AG09319 (cell line): ENCODE results near the gene ZNF674.

Experiments used
- DNase-seq: peaks from one replicate; pipeline ENCODE4 v3.0.0-alpha.2; 2010; ENCODE audit warnings: low read depth; ENCODE audit errors: extremely low read depth
- CTCF ChIP-seq: IDR thresholded peaks from 2 replicates; pipeline ENCODE4 v1.5.1; 2011; ENCODE audit warnings: low read depth, mild to moderate bottlenecking, inconsistent platforms, low read length, moderate library complexity

Gene ZNF674

DNA sequence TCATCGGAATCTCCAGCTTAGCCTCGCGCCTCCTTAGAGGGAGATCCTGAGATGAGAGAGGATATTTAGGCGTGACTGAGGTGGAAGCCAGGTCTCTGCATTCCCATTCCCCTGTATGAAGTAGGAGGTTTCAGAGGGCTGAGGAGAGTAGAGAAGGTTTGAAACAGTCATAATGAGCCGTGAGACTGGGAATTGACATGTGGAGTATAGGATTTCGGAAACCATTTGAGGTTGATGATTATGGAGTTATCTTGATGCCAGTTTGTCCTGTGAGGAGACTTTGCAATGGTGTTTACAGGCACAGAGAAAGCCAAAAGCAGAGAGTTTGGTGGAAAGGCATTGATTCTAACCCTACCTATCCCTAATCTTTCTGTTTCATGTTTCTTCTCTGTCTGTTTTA is 30.4 kb upstream of the ZNF674 start:
- no peak for TF ChIP-seq CTCF
- DNase-seq: no peak

GRCh38 chrX:46574774-46575381 is 29.7 kb upstream of the ZNF674 start:
- TF ChIP-seq CTCF: no peak
- no peak for DNase-seq

DNA sequence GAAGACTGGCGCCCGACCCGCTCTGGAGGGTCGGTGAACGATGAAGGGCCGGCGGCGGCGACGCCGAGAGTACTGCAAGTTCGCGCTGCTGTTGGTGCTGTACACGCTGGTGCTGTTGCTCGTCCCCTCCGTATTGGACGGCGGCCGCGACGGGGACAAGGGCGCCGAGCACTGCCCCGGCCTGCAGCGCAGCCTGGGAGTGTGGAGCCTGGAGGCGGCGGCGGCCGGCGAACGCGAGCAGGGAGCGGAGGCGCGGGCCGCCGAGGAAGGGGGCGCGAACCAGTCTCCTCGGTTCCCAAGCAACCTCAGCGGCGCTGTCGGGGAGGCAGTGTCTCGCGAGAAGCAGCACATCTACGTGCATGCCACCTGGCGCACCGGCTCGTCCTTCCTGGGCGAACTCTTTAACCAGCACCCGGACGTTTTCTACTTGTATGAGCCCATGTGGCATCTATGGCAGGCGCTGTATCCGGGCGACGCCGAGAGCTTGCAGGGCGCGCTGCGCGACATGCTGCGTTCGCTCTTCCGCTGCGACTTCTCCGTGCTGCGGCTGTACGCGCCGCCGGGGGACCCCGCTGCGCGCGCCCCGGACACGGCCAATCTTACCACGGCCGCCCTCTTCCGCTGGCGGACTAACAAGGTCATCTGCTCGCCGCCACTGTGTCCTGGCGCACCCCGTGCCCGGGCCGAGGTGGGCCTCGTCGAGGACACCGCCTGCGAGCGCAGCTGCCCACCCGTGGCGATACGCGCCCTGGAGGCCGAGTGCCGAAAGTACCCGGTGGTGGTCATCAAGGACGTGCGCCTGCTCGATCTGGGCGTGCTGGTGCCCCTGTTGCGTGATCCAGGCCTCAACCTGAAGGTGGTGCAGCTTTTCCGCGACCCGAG is 28.9 kb upstream of the ZNF674 start:
- no peak; the same call in none of the 2 replicates for TF ChIP-seq CTCF
- no peak for DNase-seq

DNA sequence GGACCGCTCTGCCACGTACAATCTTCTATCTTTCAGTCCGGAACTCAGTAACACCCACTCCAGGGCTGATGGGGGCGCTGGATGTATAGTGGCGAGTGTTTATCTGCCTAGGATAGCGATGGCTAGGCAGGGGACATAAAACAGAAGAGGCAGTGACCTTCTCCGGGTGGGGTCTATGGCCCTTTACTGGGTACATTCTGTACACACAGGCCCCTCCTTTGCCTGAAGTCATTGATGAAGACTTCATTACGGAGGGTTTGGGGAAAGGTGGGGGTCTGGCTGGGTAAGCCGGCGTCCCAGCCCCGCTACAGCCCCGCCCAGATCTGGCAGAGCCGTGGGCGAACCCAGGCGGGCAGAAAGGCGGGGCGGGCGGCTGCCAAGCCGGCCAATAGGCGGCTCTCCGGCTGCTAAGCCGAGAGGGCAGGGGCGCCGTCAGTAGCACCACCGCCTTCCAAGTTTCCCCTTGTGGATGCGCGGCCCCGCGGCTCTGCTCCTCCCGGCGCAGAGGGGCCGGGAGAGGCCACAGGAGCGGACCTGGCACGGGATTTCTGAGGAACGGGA is 28.2 kb upstream of the ZNF674 start, which contains the start of gene CHST7:
Gene CHST7, plus strand, starts transcription at position 435 of the 561 bp plus-strand sequence. CDS start 167 bp downstream, outside the sequence.
- TF ChIP-seq CTCF: peak; percentile 39

DNA sequence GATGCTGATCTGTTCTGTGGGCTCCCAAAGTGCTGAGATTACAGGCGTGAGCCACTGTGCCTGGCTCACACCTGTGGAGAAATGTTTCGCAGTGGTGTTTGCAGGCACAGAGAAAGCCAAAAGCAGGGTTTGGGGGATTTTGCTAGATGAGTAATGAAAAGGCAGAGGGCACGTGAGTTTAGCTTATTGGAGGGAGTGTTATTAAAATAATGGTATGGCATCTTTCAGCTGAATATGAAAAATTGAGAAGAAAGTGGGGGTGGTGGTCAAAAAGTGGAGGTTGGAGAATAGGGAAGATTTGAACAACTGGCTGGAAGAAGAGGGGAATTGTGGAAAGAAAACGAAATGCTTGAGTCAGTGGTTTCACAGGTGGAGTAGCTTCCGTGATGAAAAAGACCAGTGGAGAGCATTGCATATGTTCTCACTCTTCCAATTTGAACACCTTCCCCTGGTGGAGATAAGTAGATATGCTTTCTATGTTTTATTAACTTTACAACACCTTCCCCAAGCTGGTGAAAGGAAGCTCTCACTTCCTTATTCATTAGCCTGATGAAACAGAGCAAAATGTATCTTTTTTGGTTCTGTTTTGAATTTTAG is 27.2 kb upstream of the ZNF674 start:
- DNase-seq: no peak

More for the DNA sequence above, 28.2 kb upstream of the ZNF674 start, which contains the start of gene CHST7:
- DNase-seq: no peak

DNA sequence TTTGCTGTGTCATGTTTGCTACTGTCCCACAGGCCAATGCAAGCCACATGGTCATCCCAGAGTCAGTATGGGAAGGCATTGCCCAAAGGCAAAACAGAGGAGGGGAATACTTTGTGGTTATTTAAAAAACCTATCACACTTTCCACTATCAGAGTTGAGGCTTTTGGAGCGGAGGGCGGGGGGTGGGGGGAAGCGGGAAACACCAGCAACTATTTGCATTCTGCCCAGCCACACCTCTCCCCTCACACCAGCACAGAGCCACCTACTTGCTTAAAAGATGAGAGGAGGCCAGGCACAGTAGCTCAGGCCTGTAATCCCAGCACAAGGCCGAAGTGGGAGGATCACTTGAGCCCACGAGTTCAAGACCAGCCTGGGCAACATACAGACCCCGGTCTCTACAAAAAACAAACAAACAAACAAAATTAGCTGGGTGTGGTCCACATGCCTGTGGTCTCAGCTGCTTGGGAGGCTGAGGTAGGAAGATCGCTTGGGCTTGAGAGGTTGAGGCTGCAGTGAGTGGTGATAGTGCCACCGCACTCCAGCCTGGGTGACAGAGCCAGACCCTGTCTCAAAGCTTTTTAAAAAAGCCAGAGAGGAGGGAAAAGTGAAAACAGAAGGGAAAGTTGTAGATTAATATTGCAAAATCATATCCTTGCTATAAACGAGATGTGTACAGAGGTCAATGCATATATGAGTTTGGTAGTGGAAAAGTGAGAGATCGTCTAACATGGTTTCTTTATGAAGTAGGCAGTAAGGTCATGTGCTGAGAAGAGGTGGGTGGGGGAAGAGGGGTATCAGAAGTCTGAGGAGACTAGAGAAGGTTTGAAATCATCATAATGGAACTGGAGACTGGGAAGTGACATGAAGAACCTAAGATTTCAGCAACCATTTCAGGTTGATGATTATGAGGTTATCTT is 26.5 kb upstream of the ZNF674 start:
- DNase-seq: no peak

More for the DNA sequence above, 27.2 kb upstream of the ZNF674 start:
- no peak for TF ChIP-seq CTCF

More for the DNA sequence above, 26.5 kb upstream of the ZNF674 start:
- TF ChIP-seq CTCF: no peak
